Loucy (cell line): ENCODE measurements around the gene OR6S1.

Experiments used
- H2AFZ ChIP-seq: fragments of 200-600 bp; sonication (generic); 2 replicates; pipeline ENCODE4 v1.6.0; 2016; ENCODE audit warnings: antibody characterized with exemption, mild to moderate bottlenecking, low read length, moderate library complexity
- H3F3A ChIP-seq: fragments of 200-600 bp; 2 replicates; pipeline ENCODE4 v1.6.0; 2016; ENCODE audit warnings: antibody characterized with exemption, low read depth, mild to moderate bottlenecking
- H3K27me3 ChIP-seq: fragments of 200-600 bp; sonication (generic); 2 replicates; pipeline ENCODE4 v1.6.1; 2014; ENCODE audit warnings: low read length, mild to moderate bottlenecking; ENCODE audit not compliant: insufficient read depth, poor library complexity, severe bottlenecking
- H3K36me3 ChIP-seq: fragments of 200-600 bp; sonication (generic); 2 replicates; pipeline ENCODE4 v1.6.1; 2016; ENCODE audit warnings: low read length; ENCODE audit not compliant: insufficient read depth
- H3K4me1 ChIP-seq: fragments of 200-600 bp; sonication (generic); 2 replicates; pipeline ENCODE4 v1.5.1; 2014; ENCODE audit warnings: low read length, mild to moderate bottlenecking; ENCODE audit not compliant: insufficient read depth, poor library complexity, severe bottlenecking
- H3K4me2 ChIP-seq: fragments of 200-600 bp; sonication (generic); 2 replicates; pipeline ENCODE4 v1.6.0; 2014; ENCODE audit warnings: antibody characterized with exemption, low read length, low read depth, mild to moderate bottlenecking; ENCODE audit not compliant: poor library complexity, severe bottlenecking
- H3K4me3 ChIP-seq: fragments of 200-600 bp; sonication (generic); 2 replicates; pipeline ENCODE4 v1.5.1; 2014; ENCODE audit warnings: low read length, mild to moderate bottlenecking, mixed read lengths; ENCODE audit not compliant: poor library complexity, severe bottlenecking
- H3K79me2 ChIP-seq: fragments of 200-600 bp; sonication (generic); 2 replicates; pipeline ENCODE4 v1.6.1; 2014; ENCODE audit warnings: low read length; ENCODE audit not compliant: insufficient read depth
- H3K9ac ChIP-seq: fragments of 200-600 bp; sonication (generic); 2 replicates; pipeline ENCODE4 v1.6.0; 2014; ENCODE audit warnings: mild to moderate bottlenecking, low read depth, low read length, moderate library complexity; ENCODE audit not compliant: poor library complexity, severe bottlenecking
- H3K9me2 ChIP-seq: fragments of 200-600 bp; sonication (generic); replicated peaks from 2 replicates; pipeline ENCODE4 v1.6.1; 2016; ENCODE audit warnings: low read depth, low read length, mixed read lengths
- H3K9me3 ChIP-seq: fragments of 200-600 bp; sonication (generic); 2 replicates; pipeline ENCODE4 v1.6.1; 2014; ENCODE audit warnings: mild to moderate bottlenecking, antibody characterized with exemption, low read length, low read depth; ENCODE audit not compliant: insufficient read depth
- H4K20me1 ChIP-seq: fragments of 200-600 bp; sonication (generic); 2 replicates; pipeline ENCODE4 v1.6.0; 2014; ENCODE audit warnings: antibody characterized with exemption, low read length, mild to moderate bottlenecking; ENCODE audit not compliant: insufficient read depth, poor library complexity, severe bottlenecking
- CTCF ChIP-seq: fragments of 200-600 bp; sonication (generic); conservative IDR thresholded peaks from 2 replicates; pipeline ENCODE4 v1.5.1; 2014; ENCODE audit warnings: mild to moderate bottlenecking, antibody characterized with exemption, low read length
- EZH2phosphoT487 ChIP-seq: fragments of 200-600 bp; IDR thresholded peaks from 2 replicates; pipeline ENCODE4 v1.6.1; 2018; ENCODE audit warnings: antibody characterized with exemption, mild to moderate bottlenecking, moderate library complexity, borderline replicate concordance

The OR6S1 gene

GRCh38 chr14:20630340-20631022 is 11.0 kb downstream of the OR6S1 start:
- TF ChIP-seq EZH2phosphoT487 (no peak), CTCF (no peak)
- Histone ChIP-seq H3F3A (no peaks in the 10 kb centered on the region), H3K4me2 (no peak overlapping the region), H3K79me2 (no peaks in the 10 kb centered on the region), H3K27me3 (no peaks in the 10 kb centered on the region), H3K4me3 (no peak overlapping the region), H3K36me3 (no peaks in the 10 kb centered on the region), H3K4me1 (no peaks in the 10 kb centered on the region), H2AFZ (no peak overlapping the region), H3K9me2 (no peaks in the 10 kb centered on the region), H4K20me1 (no peaks in the 10 kb centered on the region), H3K9ac (no peak overlapping the region), H3K9me3 (no peaks in the 10 kb centered on the region; the same call in 1 of the 2 replicates)

- no peaks in the 10 kb centered on the region for H3K27me3 ChIP-seq
- TF ChIP-seq CTCF: no peak
- TF ChIP-seq EZH2phosphoT487: no peak
- no peaks in the 10 kb centered on the region for H3K9me2 ChIP-seq
- H3K9ac ChIP-seq: no peak overlapping the region
- no peak overlapping the region for H3K4me3 ChIP-seq
- no peaks in the 10 kb centered on the region; the same call in 1 of the 2 replicates for H3K9me3 ChIP-seq
- no peaks in the 10 kb centered on the region for H3K36me3 ChIP-seq
- no peak overlapping the region for H3K4me2 ChIP-seq
- no peaks in the 10 kb centered on the region for H3F3A ChIP-seq
- no peaks in the 10 kb centered on the region for H3K79me2 ChIP-seq
- no peaks in the 10 kb centered on the region for H4K20me1 ChIP-seq
- H3K4me1 ChIP-seq: peaks cover 6% of the 10 kb centered on the region
- no peak overlapping the region for H2AFZ ChIP-seq
Measured at GRCh38 chr14:20628063-20628854, 13.2 kb downstream of the OR6S1 start.

DNA sequence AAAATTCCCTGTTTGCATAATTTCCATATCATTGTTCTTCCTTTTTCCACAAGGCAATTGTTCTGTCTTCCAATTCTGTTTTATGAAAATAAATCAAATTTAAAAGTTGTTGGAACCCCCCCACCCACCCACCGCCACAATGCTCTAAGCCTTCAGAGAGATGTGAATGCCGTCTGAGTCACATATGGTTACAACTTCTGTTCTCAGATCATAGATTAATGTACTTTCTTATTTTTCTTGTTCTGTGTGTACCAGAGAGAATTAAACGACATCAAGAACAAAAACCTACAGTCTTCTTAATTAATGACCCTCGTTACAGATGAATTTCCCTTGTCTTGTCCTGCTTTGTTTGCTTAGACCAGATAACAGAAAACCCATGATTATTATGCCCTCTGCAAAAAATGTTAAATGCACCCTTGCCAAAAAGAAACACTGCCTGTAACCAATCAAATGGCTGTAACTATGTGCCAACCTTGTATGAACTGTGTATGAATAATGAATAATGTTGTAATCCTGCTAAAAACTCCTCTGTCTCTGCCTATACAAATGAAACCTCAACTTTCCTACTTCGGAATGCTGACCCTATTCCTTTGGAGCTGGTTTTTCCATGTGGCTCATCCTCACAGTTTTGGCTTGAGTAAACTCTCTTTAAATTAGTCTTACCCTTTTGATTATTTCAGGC is 14.0 kb downstream of the OR6S1 start:
- Histone ChIP-seq H3K9ac (no peak overlapping the region), H2AFZ (no peak overlapping the region), H3K4me2 (no peak overlapping the region), H3K9me3 (no peaks in the 10 kb centered on the region), H3F3A (no peaks in the 10 kb centered on the region), H3K4me1 (peaks cover 6% of the 10 kb centered on the region), H3K27me3 (no peaks in the 10 kb centered on the region), H4K20me1 (no peaks in the 10 kb centered on the region), H3K4me3 (no peak overlapping the region), H3K9me2 (no peaks in the 10 kb centered on the region), H3K79me2 (no peaks in the 10 kb centered on the region), H3K36me3 (no peaks in the 10 kb centered on the region)
- TF ChIP-seq CTCF: no peak
- TF ChIP-seq EZH2phosphoT487: no peak
